Chondrocyte (in vitro differentiated cells): ENCODE results near the gene ANKFY1. TPM values are rescaled to one million over a fixed set of nuclear protein-coding genes. Genes with fewer than 3 reads are reported as not detected.

Source experiments
- DNase-seq: peaks from one replicate; pipeline ENCODE4 v3.0.0; 2021; ENCODE audit warnings: mixed read lengths, low spot score
- H3K27ac Mint-ChIP-seq: one replicate; pipeline ENCODE4 v1.8.0; 2021; ENCODE audit warnings: mild to moderate bottlenecking, moderate library complexity, mixed read lengths; ENCODE audit not compliant: unreplicated experiment
- H3K27me3 Mint-ChIP-seq: 2 replicates; pipeline ENCODE4 v1.8.0; 2021; ENCODE audit warnings: low read depth, mixed read lengths
- H3K36me3 Mint-ChIP-seq: 2 replicates; pipeline ENCODE4 v1.8.0; 2021; ENCODE audit warnings: low read depth, mixed read lengths
- H3K4me1 Mint-ChIP-seq: 2 replicates; pipeline ENCODE4 v1.8.0; 2021; ENCODE audit warnings: low read depth, mild to moderate bottlenecking, mixed read lengths
- H3K4me3 Mint-ChIP-seq: one replicate; pipeline ENCODE4 v1.8.0; 2021; ENCODE audit warnings: mild to moderate bottlenecking, moderate library complexity, mixed read lengths; ENCODE audit not compliant: unreplicated experiment
- H3K9me3 Mint-ChIP-seq: 2 replicates; pipeline ENCODE4 v1.8.0; 2021; ENCODE audit warnings: low read depth, mixed read lengths
- total RNA-seq: library from RNA; stranded (reverse); gene quantifications from 3 replicates; pipeline ENCODE4 v1.2.1, GENCODE V29; 2021
- TF ChIP-seq, protein P1 (sequence below): fragments of 200-600 bp; sonication (generic); IDR thresholded peaks from 2 replicates; pipeline ENCODE4 v1.5.0; 2021; ENCODE audit warnings: antibody characterized with exemption, mild to moderate bottlenecking, moderate library complexity

Gene ANKFY1
- total RNA-seq, 1 donor from 2014 or later: 44.7 TPM

DNA sequence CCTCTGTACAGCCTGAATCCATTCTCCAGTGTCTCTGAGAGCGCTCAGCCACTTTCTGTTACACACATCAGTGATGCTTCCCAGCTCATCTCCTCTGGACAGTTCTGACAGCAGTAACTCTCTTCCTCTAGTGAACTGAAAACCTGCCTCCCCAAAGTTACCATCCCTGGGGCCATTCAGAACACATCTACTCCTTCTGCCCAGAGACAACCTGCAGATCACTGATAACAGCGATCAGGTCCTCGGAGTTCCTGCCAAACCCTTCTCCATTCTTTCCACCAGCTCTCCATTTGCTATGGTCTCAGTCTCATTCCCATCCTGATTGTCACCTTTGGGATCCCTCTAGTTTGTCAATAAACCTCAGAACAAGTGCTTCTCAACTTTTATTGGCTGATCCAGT, 128.3 kb downstream of the ANKFY1 start:
- Mint-ChIP-seq H3K27ac (no peak overlapping the region), H3K4me1 (peaks cover 61% of the 10 kb centered on the region), H3K9me3 (no peaks in the 10 kb centered on the region), H3K27me3 (no peaks in the 10 kb centered on the region), H3K4me3 (no peak overlapping the region), H3K36me3 (peaks cover 3% of the 10 kb centered on the region)
- no peak for DNase-seq
- TF ChIP-seq, protein P1, sequence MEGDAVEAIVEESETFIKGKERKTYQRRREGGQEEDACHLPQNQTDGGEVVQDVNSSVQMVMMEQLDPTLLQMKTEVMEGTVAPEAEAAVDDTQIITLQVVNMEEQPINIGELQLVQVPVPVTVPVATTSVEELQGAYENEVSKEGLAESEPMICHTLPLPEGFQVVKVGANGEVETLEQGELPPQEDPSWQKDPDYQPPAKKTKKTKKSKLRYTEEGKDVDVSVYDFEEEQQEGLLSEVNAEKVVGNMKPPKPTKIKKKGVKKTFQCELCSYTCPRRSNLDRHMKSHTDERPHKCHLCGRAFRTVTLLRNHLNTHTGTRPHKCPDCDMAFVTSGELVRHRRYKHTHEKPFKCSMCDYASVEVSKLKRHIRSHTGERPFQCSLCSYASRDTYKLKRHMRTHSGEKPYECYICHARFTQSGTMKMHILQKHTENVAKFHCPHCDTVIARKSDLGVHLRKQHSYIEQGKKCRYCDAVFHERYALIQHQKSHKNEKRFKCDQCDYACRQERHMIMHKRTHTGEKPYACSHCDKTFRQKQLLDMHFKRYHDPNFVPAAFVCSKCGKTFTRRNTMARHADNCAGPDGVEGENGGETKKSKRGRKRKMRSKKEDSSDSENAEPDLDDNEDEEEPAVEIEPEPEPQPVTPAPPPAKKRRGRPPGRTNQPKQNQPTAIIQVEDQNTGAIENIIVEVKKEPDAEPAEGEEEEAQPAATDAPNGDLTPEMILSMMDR: no peak

DNA sequence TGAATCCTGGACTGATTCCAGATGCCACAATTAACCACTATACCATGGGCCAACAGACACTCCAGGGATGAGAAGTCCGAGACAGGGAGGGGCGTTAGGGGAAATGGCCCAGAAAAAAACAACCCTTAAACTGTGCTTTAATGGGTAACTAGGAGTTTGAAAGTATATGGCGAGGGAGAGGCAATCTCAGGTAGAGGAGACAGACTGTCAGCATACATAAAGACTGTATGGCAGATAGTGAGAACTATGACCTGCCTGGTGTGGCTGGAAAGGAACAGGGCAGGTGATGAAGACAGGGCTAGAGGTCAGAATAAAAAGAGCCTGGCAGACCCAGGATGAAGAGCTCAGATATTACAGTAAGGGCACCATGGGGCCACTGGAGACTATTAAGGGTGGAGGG, 129.1 kb downstream of the ANKFY1 start:
- Mint-ChIP-seq H3K9me3 (no peaks in the 10 kb centered on the region), H3K27ac (peak overlapping the region; percentile 59), H3K36me3 (peaks cover under 1% of the 10 kb centered on the region), H3K4me1 (peaks cover 56% of the 10 kb centered on the region), H3K27me3 (no peaks in the 10 kb centered on the region), H3K4me3 (no peak overlapping the region)
- DNase-seq: no peak
- TF ChIP-seq, protein P1: no peak

DNA sequence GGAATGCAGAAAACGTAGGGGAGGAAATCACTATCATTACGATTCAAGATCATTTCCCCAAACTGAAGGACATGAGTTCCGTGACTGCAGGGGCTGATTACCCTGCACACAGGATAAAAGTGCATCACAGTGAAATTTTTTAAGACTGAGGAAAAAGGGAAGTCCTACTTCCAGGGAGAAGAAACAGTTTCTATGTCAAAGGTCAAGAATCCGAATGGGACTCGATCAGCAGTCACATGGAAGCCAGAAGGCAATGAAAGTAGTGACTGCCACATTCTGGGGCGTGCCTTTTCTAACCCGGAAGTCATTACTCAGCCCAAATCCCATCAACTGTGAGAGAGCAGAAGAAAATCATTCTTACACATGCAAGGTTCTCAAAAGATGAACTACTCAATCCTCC, 133.1 kb downstream of the ANKFY1 start:
- H3K9me3 Mint-ChIP-seq: no peaks in the 10 kb centered on the region
- TF ChIP-seq, protein P1: no peak
- H3K36me3 Mint-ChIP-seq: no peaks in the 10 kb centered on the region
- H3K27ac Mint-ChIP-seq: peak overlapping the region; percentile 65
- no peak for DNase-seq
- no peak overlapping the region for H3K4me3 Mint-ChIP-seq
- no peaks in the 10 kb centered on the region for H3K27me3 Mint-ChIP-seq
- peaks cover 32% of the 10 kb centered on the region for H3K4me1 Mint-ChIP-seq

GRCh38 chr17:4127555-4127954, 136.2 kb downstream of the ANKFY1 start:
- Mint-ChIP-seq H3K9me3 (no peaks in the 10 kb centered on the region), H3K36me3 (peaks cover 2% of the 10 kb centered on the region), H3K4me3 (no peak overlapping the region), H3K4me1 (peaks cover 23% of the 10 kb centered on the region), H3K27me3 (no peaks in the 10 kb centered on the region), H3K27ac (no peak overlapping the region)
- TF ChIP-seq, protein P1: no peak
- no peak for DNase-seq

- no peak for DNase-seq
- no peaks in the 10 kb centered on the region for H3K9me3 Mint-ChIP-seq
- H3K27ac Mint-ChIP-seq: no peak overlapping the region
- H3K36me3 Mint-ChIP-seq: peaks cover 7% of the 10 kb centered on the region
- H3K27me3 Mint-ChIP-seq: no peaks in the 10 kb centered on the region
- peaks cover 16% of the 10 kb centered on the region for H3K4me1 Mint-ChIP-seq
- no peak overlapping the region for H3K4me3 Mint-ChIP-seq
- TF ChIP-seq, protein P1: no peak
Measured at GRCh38 chr17:4125552-4125951, 138.2 kb downstream of the ANKFY1 start.
